Measurements from ENCODE around the gene RRAS.

DNA sequence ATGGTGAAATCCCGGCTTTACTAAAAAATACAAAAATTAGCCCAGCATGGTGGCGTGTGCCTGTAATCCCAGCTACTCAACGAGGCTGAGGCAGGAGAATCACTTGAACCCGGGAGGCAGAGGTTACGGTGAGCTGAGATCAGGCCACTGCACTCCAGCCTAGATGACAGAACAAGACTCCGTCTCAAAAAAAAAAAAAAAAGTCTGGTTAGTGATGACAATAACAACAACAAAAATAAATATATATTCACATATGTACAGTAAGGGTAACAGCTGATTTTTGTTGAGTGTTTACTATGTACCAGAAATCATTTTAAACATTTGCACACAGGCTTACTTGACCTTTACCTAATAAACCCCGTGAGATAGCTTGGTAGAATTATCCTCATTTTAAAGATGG is 23.0 kb downstream of the RRAS start:
- TF ChIP-seq, protein P1, sequence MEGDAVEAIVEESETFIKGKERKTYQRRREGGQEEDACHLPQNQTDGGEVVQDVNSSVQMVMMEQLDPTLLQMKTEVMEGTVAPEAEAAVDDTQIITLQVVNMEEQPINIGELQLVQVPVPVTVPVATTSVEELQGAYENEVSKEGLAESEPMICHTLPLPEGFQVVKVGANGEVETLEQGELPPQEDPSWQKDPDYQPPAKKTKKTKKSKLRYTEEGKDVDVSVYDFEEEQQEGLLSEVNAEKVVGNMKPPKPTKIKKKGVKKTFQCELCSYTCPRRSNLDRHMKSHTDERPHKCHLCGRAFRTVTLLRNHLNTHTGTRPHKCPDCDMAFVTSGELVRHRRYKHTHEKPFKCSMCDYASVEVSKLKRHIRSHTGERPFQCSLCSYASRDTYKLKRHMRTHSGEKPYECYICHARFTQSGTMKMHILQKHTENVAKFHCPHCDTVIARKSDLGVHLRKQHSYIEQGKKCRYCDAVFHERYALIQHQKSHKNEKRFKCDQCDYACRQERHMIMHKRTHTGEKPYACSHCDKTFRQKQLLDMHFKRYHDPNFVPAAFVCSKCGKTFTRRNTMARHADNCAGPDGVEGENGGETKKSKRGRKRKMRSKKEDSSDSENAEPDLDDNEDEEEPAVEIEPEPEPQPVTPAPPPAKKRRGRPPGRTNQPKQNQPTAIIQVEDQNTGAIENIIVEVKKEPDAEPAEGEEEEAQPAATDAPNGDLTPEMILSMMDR (IDR thresholded peaks at IDR 0.05) = no peak
- no peak for TF ChIP-seq POLR2A (IDR thresholded peaks at IDR 0.05)

All from esophagus squamous epithelium (tissue), 4 donors.